Neutrophil (primary cell): ENCODE data around the gene DDX23.
A peak's percentile ranks its signal among the peaks of the same experiment; 100 is the strongest.

Experiments used
- H3K27ac ChIP-seq: fragments of 200-600 bp; sonication (generic); 2 replicates; pipeline ENCODE4 v1.5.1; 2016; ENCODE audit warnings: mild to moderate bottlenecking, moderate library complexity
- H3K27me3 ChIP-seq: fragments of 200-600 bp; sonication (generic); 2 replicates; pipeline ENCODE4 v1.6.0; 2016; ENCODE audit warnings: mild to moderate bottlenecking
- H3K36me3 ChIP-seq: fragments of 200-600 bp; sonication (generic); 2 replicates; pipeline ENCODE4 v1.5.1; 2017
- H3K4me1 ChIP-seq, 2 experiments: fragments of 200-600 bp in 1 of 2; sonication (generic) in 1 of 2; 1 replicate in 1 of 2; 2 replicates in 1 of 2; pipeline versions ENCODE4 v1.5.1 to v1.6.1; 2013 to 2016; ENCODE audit warnings: low read depth in 1 of 2, low read length in 1 of 2, mild to moderate bottlenecking in 1 of 2, moderate library complexity in 1 of 2; ENCODE audit not compliant: control insufficient read depth in 1 of 2, insufficient read depth in 1 of 2
- H3K4me3 ChIP-seq, 2 experiments: fragments of 200-600 bp in 1 of 2; sonication (generic) in 1 of 2; 1 replicate in 1 of 2; 2 replicates in 1 of 2; pipeline ENCODE4 v1.5.1; 2013 to 2016; ENCODE audit warnings: low read depth in 1 of 2, low read length in 1 of 2, mild to moderate bottlenecking in 1 of 2, moderate library complexity in 1 of 2
- H3K9me3 ChIP-seq: fragments of 200-600 bp; sonication (generic); 2 replicates; pipeline ENCODE4 v1.5.1; 2016
- TF ChIP-seq, protein P1 (sequence below): fragments of 200-600 bp; sonication (generic); IDR thresholded peaks from 2 replicates; pipeline ENCODE4 v1.5.1; 2016; ENCODE audit warnings: antibody characterized with exemption

Gene DDX23

DNA sequence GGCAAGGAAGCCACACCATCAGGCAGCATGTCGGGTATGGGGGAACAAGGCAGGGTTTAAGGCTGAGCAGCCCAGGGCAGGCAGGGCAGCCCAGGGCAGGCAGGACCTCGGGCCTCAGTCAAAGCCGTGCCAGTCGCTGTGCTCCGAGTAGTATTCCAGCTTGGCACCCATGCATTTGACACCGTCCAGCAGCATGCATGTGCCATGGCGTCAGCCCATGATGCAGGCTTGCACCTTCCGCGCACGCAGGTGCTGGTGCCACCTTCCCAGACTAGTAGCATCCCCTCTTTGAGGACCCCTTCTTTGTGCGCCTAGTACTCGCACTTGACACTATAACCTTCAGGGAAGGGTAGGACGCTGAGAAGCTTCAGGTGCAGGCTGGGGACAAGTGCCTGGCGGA, 51.5 kb downstream of the DDX23 start:
- H3K27ac ChIP-seq = no peak overlapping the region
- no peaks in the 10 kb centered on the region for H3K36me3 ChIP-seq
- H3K4me1 ChIP-seq = peaks cover 5 to 20% of the 10 kb centered on the region in 2 experiments
- peaks cover 23% of the 10 kb centered on the region for H3K27me3 ChIP-seq
- no peak overlapping the region for H3K4me3 ChIP-seq
- no peaks in the 10 kb centered on the region for H3K9me3 ChIP-seq
- TF ChIP-seq, protein P1, sequence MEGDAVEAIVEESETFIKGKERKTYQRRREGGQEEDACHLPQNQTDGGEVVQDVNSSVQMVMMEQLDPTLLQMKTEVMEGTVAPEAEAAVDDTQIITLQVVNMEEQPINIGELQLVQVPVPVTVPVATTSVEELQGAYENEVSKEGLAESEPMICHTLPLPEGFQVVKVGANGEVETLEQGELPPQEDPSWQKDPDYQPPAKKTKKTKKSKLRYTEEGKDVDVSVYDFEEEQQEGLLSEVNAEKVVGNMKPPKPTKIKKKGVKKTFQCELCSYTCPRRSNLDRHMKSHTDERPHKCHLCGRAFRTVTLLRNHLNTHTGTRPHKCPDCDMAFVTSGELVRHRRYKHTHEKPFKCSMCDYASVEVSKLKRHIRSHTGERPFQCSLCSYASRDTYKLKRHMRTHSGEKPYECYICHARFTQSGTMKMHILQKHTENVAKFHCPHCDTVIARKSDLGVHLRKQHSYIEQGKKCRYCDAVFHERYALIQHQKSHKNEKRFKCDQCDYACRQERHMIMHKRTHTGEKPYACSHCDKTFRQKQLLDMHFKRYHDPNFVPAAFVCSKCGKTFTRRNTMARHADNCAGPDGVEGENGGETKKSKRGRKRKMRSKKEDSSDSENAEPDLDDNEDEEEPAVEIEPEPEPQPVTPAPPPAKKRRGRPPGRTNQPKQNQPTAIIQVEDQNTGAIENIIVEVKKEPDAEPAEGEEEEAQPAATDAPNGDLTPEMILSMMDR = no peak

DNA sequence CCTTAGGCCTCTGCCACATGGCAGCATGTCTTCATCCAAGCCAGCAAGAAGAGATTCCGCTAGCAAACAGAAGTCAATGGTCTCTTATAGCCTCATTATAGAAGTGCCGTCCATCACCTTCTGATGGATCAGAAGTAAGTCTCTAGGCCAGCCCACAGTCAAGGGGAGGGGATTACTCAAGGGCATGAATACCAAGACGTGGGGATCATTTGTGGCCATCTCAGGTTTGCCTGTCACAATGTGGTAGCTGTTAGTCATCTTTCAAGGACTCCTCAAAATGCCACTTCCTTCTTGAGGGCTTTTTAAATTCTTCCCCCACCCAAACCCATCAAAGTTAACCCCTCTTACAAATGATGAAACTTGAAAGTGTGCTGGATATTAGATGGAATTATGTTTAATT, 55.0 kb downstream of the DDX23 start:
- H3K27ac ChIP-seq = no peak overlapping the region
- H3K9me3 ChIP-seq = no peaks in the 10 kb centered on the region
- TF ChIP-seq, protein P1 = no peak
- peaks cover 34% of the 10 kb centered on the region for H3K27me3 ChIP-seq
- peaks cover 3 to 5% of the 10 kb centered on the region in 2 experiments for H3K4me1 ChIP-seq
- H3K4me3 ChIP-seq = no peak overlapping the region
- H3K36me3 ChIP-seq = no peaks in the 10 kb centered on the region

DNA sequence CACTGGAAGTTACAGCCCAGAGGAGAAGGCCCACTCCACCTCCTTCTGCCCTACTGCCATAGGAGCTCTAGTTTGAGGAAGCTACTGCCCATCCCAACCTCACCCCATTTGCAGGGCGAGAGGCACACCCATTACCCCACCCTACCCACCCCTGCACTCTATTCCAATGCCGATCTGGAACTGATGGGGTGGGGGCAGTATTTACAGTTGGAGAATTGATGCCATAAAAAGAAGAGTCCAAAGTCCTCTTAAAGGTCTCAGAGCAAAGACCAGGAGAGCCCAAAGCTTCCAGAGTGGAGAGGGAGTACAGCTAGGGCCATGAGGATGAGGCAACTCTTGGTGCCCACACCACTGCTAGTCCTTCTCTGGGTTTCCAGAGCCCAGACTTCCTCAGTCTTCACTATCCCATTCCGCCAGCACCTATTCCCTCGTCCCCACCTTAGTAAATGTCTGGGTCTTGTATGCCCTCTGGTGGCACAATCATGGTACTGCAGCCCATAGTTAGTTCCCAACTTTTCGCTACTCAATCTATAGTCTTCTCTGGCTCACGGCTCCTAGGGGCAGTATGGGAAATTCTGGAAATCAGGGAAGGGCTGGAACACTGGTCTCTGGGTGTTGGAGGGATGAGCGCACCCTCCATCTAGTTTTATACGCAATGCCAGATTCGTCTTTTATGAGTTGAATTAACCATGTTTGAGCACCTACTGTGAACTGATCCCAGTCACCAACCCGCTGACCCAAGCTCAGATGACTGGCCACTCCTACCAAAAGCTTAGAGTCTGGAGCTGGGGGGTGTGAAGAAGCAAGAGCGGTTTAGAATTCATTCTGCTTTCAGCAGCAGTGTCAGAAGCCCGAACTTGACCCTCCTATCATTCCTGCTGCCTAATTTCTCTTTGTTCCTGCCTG, 56.2 kb downstream of the DDX23 start:
- H3K4me3 ChIP-seq = no peak overlapping the region
- no peak overlapping the region for H3K27ac ChIP-seq
- no peaks in the 10 kb centered on the region for H3K9me3 ChIP-seq
- H3K36me3 ChIP-seq = no peaks in the 10 kb centered on the region
- H3K4me1 ChIP-seq = peaks cover 3 to 5% of the 10 kb centered on the region in 2 experiments
- TF ChIP-seq, protein P1 = peak; percentile 91
- H3K27me3 ChIP-seq = peaks cover 28% of the 10 kb centered on the region

DNA sequence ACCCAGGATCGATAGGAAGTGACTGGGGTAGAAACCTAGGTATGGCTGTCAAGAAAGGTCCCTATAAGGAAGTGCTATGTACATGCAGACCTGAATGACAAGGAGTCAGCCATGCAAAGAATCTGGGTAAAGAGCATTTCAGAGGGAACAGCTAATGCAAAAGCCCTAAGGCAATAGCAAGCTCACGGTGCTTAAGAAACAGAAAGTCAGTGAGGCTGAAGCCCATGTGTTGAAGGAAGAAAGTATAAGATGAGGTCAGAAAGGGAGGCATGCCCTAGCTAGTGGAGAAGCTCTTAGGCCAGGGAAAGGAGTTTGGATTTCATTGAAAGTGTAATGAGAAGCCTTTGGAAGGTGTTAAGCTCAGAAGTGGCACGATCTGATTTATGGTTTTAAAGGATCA, 57.1 kb downstream of the DDX23 start:
- TF ChIP-seq, protein P1 = no peak

DNA sequence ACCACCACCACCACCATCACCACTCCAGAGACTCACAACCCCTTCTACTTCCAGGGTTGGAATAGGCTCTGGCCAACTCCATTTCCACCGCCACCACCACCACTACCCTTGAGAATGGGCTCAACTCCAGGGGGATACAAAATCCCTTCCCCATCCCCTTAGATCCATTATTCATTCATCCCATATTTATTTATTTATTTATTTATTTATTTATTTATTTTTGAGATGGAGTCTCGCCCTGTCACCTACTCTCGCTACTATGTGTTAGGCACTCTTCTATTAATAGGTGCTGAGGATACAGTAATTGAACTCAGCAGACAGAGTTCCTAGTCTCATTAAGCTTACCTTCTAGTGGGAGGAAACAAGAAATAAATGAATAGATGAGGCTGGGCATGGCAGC, 58.3 kb downstream of the DDX23 start:
- peaks cover 38% of the 10 kb centered on the region for H3K27me3 ChIP-seq
- no peaks in the 10 kb centered on the region for H3K36me3 ChIP-seq
- H3K4me3 ChIP-seq = no peak overlapping the region
- no peaks in the 10 kb centered on the region for H3K9me3 ChIP-seq
- H3K4me1 ChIP-seq = peaks cover 3 to 10% of the 10 kb centered on the region in 2 experiments
- no peak overlapping the region for H3K27ac ChIP-seq
- TF ChIP-seq, protein P1 = no peak

More for the DNA sequence above, 57.1 kb downstream of the DDX23 start:
- Histone ChIP-seq H3K9me3 (no peaks in the 10 kb centered on the region), H3K36me3 (no peaks in the 10 kb centered on the region), H3K4me1 (peaks cover 3 to 5% of the 10 kb centered on the region in 2 experiments), H3K27me3 (peaks cover 28% of the 10 kb centered on the region), H3K27ac (no peak overlapping the region), H3K4me3 (no peak overlapping the region)
